Measurements from ENCODE around the gene IL27RA.

GRCh38 chr19:14059652-14060155 lies 28.1 kb downstream of the IL27RA start:
- TF ChIP-seq, protein P1, sequence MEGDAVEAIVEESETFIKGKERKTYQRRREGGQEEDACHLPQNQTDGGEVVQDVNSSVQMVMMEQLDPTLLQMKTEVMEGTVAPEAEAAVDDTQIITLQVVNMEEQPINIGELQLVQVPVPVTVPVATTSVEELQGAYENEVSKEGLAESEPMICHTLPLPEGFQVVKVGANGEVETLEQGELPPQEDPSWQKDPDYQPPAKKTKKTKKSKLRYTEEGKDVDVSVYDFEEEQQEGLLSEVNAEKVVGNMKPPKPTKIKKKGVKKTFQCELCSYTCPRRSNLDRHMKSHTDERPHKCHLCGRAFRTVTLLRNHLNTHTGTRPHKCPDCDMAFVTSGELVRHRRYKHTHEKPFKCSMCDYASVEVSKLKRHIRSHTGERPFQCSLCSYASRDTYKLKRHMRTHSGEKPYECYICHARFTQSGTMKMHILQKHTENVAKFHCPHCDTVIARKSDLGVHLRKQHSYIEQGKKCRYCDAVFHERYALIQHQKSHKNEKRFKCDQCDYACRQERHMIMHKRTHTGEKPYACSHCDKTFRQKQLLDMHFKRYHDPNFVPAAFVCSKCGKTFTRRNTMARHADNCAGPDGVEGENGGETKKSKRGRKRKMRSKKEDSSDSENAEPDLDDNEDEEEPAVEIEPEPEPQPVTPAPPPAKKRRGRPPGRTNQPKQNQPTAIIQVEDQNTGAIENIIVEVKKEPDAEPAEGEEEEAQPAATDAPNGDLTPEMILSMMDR (IDR thresholded peaks at IDR 0.05 in 2 of 3, conservative IDR thresholded peaks at IDR 0.05 in 1 of 3; ENCODE audit: borderline replicate concordance in 1 of 3, insufficient read depth in 1 of 3, low read depth in 2 of 3, low read length in 2 of 3), result no peak
- no peak for TF ChIP-seq SP1 (IDR thresholded peaks at IDR 0.05; ENCODE audit: low read depth)
- no peak for TF ChIP-seq EGR1 (IDR thresholded peaks at IDR 0.05; ENCODE audit: low read depth)
- no peak for TF ChIP-seq RAD21 (IDR thresholded peaks at IDR 0.05; ENCODE audit: low read depth)
- TF ChIP-seq, protein P2, sequence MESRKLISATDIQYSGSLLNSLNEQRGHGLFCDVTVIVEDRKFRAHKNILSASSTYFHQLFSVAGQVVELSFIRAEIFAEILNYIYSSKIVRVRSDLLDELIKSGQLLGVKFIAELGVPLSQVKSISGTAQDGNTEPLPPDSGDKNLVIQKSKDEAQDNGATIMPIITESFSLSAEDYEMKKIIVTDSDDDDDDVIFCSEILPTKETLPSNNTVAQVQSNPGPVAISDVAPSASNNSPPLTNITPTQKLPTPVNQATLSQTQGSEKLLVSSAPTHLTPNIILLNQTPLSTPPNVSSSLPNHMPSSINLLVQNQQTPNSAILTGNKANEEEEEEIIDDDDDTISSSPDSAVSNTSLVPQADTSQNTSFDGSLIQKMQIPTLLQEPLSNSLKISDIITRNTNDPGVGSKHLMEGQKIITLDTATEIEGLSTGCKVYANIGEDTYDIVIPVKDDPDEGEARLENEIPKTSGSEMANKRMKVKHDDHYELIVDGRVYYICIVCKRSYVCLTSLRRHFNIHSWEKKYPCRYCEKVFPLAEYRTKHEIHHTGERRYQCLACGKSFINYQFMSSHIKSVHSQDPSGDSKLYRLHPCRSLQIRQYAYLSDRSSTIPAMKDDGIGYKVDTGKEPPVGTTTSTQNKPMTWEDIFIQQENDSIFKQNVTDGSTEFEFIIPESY (IDR thresholded peaks at IDR 0.05; ENCODE audit: extremely low read depth, insufficient replicate concordance, low read length), result no peak
- TF ChIP-seq EZH2phosphoT487 (IDR thresholded peaks at IDR 0.05; ENCODE audit: borderline replicate concordance), result no peak
- TF ChIP-seq, protein P3, sequence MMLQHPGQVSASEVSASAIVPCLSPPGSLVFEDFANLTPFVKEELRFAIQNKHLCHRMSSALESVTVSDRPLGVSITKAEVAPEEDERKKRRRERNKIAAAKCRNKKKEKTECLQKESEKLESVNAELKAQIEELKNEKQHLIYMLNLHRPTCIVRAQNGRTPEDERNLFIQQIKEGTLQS (IDR thresholded peaks at IDR 0.05), result no peak
- TF ChIP-seq REST (IDR thresholded peaks at IDR 0.05; ENCODE audit: low read depth), result no peak
- no peak for TF ChIP-seq POLR2AphosphoS5 (IDR thresholded peaks at IDR 0.05; ENCODE audit: low read depth, low read length)
- TF ChIP-seq SIN3A (IDR thresholded peaks at IDR 0.05; ENCODE audit: low read depth), result no peak
- TF ChIP-seq POLR2A (IDR thresholded peaks at IDR 0.05; ENCODE audit: borderline replicate concordance, extremely low read depth, insufficient read depth, insufficient read length), result no peak
- no peak for TF ChIP-seq ZFX (IDR thresholded peaks at IDR 0.05)
- TF ChIP-seq EZH2 (IDR thresholded peaks at IDR 0.05), result no peak

Data from HCT116 (cell line).